ENCODE data around the gene ASTN1. TPM values are rescaled to one million over a fixed set of nuclear protein-coding genes. Genes with fewer than 3 reads are reported as not detected.

The ASTN1 gene
- total RNA-seq, 1 experiment from 2014 or later = 0.05 TPM

DNA sequence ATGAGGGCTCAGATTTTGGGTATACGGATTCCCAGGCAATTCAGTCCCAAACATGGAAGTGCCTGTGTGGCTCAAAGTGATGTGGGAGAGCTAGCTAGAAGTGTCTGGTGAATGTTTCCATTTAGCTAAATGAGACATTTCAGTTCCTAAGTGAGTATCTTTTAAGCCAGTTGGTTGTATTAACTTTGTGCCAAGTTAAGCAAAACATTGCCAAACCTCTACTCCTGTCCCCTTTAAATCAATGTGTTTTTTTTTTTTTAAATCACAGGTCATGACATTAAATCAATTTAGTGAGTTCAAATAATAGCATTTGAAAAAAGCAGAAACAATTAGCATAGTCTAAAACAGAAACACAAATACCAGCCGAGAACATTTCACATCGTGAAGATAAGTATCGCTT lies 230.1 kb downstream of the ASTN1 start:
- Histone ChIP-seq H3K4me1 (ENCODE audit: control insufficient read depth, insufficient read depth, low read length) (no peaks in the 10 kb centered on the region), H3K27ac (ENCODE audit: low read length) (no peak overlapping the region), H3K27me3 (ENCODE audit: control insufficient read depth, insufficient read depth, low read length) (no peaks in the 10 kb centered on the region; the same call in 1 of the 2 replicates), H3K4me3 (ENCODE audit: low read depth in 2 of 2, low read length in 2 of 2) (no peak overlapping the region), H3K9me3 (ENCODE audit: control insufficient read depth, insufficient read depth, low read depth, low read length) (no peaks in the 10 kb centered on the region), H3K36me3 (ENCODE audit: control insufficient read depth, insufficient read depth, low read length) (no peaks in the 10 kb centered on the region)
- DNase-seq (ENCODE audit: low read depth, low spot score) (no peak), ATAC-seq (no peak)
- in situ Hi-C loops (cut with HindIII; ENCODE audit: low pct_unique_long_range_greater_than_20kb, low sequenced_read_pairs) = no loop called here
- no TSS peak for BruUV-seq (replicated peaks)
- CTCF ChIA-PET = no interaction called here
- intact Hi-C loops (cut with micrococcal nuclease; ENCODE audit: unreplicated experiment) = no loop called here
- POLR2A ChIA-PET = no interaction called here
- TF ChIP-seq, protein P1, sequence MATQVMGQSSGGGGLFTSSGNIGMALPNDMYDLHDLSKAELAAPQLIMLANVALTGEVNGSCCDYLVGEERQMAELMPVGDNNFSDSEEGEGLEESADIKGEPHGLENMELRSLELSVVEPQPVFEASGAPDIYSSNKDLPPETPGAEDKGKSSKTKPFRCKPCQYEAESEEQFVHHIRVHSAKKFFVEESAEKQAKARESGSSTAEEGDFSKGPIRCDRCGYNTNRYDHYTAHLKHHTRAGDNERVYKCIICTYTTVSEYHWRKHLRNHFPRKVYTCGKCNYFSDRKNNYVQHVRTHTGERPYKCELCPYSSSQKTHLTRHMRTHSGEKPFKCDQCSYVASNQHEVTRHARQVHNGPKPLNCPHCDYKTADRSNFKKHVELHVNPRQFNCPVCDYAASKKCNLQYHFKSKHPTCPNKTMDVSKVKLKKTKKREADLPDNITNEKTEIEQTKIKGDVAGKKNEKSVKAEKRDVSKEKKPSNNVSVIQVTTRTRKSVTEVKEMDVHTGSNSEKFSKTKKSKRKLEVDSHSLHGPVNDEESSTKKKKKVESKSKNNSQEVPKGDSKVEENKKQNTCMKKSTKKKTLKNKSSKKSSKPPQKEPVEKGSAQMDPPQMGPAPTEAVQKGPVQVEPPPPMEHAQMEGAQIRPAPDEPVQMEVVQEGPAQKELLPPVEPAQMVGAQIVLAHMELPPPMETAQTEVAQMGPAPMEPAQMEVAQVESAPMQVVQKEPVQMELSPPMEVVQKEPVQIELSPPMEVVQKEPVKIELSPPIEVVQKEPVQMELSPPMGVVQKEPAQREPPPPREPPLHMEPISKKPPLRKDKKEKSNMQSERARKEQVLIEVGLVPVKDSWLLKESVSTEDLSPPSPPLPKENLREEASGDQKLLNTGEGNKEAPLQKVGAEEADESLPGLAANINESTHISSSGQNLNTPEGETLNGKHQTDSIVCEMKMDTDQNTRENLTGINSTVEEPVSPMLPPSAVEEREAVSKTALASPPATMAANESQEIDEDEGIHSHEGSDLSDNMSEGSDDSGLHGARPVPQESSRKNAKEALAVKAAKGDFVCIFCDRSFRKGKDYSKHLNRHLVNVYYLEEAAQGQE (IDR thresholded peaks at IDR 0.05; ENCODE audit: insufficient read depth in 1 of 2, low read depth in 2 of 2, low read length in 1 of 2) = no peak
- TF ChIP-seq SIN3A (IDR thresholded peaks at IDR 0.05; ENCODE audit: borderline replicate concordance, insufficient read depth, low read depth, low read length) (no peak), POLR2AphosphoS5 (IDR thresholded peaks at IDR 0.05; ENCODE audit: low read depth, low read length) (no peak), TCF7L2 (IDR thresholded peaks at IDR 0.05; ENCODE audit: low read depth, low read length) (no peak)
- TF ChIP-seq, protein P2, sequence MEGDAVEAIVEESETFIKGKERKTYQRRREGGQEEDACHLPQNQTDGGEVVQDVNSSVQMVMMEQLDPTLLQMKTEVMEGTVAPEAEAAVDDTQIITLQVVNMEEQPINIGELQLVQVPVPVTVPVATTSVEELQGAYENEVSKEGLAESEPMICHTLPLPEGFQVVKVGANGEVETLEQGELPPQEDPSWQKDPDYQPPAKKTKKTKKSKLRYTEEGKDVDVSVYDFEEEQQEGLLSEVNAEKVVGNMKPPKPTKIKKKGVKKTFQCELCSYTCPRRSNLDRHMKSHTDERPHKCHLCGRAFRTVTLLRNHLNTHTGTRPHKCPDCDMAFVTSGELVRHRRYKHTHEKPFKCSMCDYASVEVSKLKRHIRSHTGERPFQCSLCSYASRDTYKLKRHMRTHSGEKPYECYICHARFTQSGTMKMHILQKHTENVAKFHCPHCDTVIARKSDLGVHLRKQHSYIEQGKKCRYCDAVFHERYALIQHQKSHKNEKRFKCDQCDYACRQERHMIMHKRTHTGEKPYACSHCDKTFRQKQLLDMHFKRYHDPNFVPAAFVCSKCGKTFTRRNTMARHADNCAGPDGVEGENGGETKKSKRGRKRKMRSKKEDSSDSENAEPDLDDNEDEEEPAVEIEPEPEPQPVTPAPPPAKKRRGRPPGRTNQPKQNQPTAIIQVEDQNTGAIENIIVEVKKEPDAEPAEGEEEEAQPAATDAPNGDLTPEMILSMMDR (IDR thresholded peaks at IDR 0.05) = no peak

DNA sequence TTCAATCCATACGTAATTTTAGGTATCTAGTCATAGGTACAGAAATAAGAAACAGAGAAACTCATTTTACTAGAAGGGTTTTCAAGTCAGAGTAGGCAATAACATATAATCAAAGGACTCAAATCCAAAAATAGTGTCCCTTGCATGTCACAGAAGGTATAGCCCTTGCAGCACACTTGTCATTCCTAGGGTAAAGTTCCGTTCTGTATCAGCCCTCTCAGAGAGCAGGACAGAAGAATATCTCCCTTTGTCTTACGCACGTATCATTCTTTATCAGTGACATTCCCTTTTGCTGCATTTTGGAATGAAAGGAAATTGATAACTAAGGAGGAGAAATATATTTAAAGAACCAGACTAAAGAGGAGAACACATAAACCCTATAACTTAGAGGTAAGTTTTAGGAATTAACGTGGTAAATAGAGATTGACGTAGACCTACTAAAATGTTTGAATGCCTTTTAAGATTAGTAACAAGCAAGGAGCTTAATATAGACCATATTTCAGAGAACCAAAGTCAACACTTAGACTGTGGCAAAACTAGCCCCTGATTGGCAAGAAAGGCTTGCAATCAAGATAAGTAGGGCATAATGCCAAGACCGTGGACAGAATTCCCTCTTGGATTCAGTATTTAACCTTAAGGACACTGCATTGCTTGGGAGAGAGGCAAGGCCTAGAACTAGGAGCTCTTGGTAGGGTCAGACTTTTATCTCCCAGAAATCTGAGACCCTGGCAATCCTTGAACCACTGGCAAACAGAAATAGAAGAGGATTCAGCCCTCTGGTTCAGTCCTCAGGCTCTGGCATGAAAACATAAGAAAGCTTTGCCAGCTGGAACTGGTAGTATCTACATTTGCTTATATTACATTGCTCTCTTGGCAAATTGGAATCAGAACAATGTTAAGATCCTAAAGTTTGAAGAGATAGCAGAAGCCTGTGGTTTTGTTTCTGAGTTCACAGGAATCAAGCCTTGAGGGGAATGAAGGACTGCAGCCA lies 232.1 kb downstream of the ASTN1 start:
- BruUV-seq (replicated peaks) = no TSS peak
- POLR2A ChIA-PET = no interaction called here

More for the DNA sequence above, 232.1 kb downstream of the ASTN1 start:
- intact Hi-C loops (cut with micrococcal nuclease; ENCODE audit: unreplicated experiment) = no loop called here
- Histone ChIP-seq H3K27ac (ENCODE audit: low read length) (no peak overlapping the region), H3K9me3 (ENCODE audit: control insufficient read depth, insufficient read depth, low read depth, low read length) (no peaks in the 10 kb centered on the region), H3K4me3 (ENCODE audit: low read depth in 2 of 2, low read length in 2 of 2) (no peak overlapping the region), H3K27me3 (ENCODE audit: control insufficient read depth, insufficient read depth, low read length) (no peaks in the 10 kb centered on the region; the same call in 1 of the 2 replicates), H3K36me3 (ENCODE audit: control insufficient read depth, insufficient read depth, low read length) (no peaks in the 10 kb centered on the region), H3K4me1 (ENCODE audit: control insufficient read depth, insufficient read depth, low read length) (no peaks in the 10 kb centered on the region)
- CTCF ChIA-PET = no interaction called here
- ATAC-seq (no peak), DNase-seq (ENCODE audit: low read depth, low spot score) (no peak)
- no peak for TF ChIP-seq POLR2AphosphoS5 (IDR thresholded peaks at IDR 0.05; ENCODE audit: low read depth, low read length)
- TF ChIP-seq, protein P2 (IDR thresholded peaks at IDR 0.05) = no peak
- no peak for TF ChIP-seq SIN3A (IDR thresholded peaks at IDR 0.05; ENCODE audit: borderline replicate concordance, insufficient read depth, low read depth, low read length)
- TF ChIP-seq TCF7L2 (IDR thresholded peaks at IDR 0.05; ENCODE audit: low read depth, low read length) = no peak
- TF ChIP-seq, protein P1 (IDR thresholded peaks at IDR 0.05; ENCODE audit: insufficient read depth in 1 of 2, low read depth in 2 of 2, low read length in 1 of 2) = no peak
- in situ Hi-C loops (cut with HindIII; ENCODE audit: low pct_unique_long_range_greater_than_20kb, low sequenced_read_pairs) = no loop called here

Measured in Panc1 (cell line).